ENCODE data around the gene RPL10.

The RPL10 gene

GRCh38 chrX:154354516-154354915 is 43.7 kb upstream of the RPL10 start:
- Histone ChIP-seq H3K27ac (ENCODE audit: low read length) (no peak overlapping the region), H3K9ac (ENCODE audit: low read length) (no peak overlapping the region), H3K9me3 (ENCODE audit: control insufficient read depth, low read depth, low read length) (no peaks in the 10 kb centered on the region), H3K4me3 (ENCODE audit: low read length) (no peak overlapping the region), H3K36me3 (ENCODE audit: control insufficient read depth, low read depth, low read length) (peaks cover 99% of the 10 kb centered on the region), H3K27me3 (ENCODE audit: control insufficient read depth, insufficient read depth, low read length) (no peaks in the 10 kb centered on the region), H3K4me1 (ENCODE audit: control insufficient read depth, low read depth, low read length) (no peaks in the 10 kb centered on the region)

GRCh38 chrX:154355094-154355775 is 42.9 kb upstream of the RPL10 start:
- Histone ChIP-seq H3K27me3 (ENCODE audit: control insufficient read depth, insufficient read depth, low read length) (no peaks in the 10 kb centered on the region), H3K36me3 (ENCODE audit: control insufficient read depth, low read depth, low read length) (peaks cover 99% of the 10 kb centered on the region), H3K9ac (ENCODE audit: low read length) (no peak overlapping the region), H3K27ac (ENCODE audit: low read length) (no peak overlapping the region), H3K9me3 (ENCODE audit: control insufficient read depth, low read depth, low read length) (no peaks in the 10 kb centered on the region), H3K4me1 (ENCODE audit: control insufficient read depth, low read depth, low read length) (no peaks in the 10 kb centered on the region), H3K4me3 (ENCODE audit: low read length) (no peak overlapping the region)

- H3K4me1 ChIP-seq (ENCODE audit: control insufficient read depth, low read depth, low read length): no peaks in the 10 kb centered on the region
- no peak overlapping the region for H3K9ac ChIP-seq (ENCODE audit: low read length)
- H3K9me3 ChIP-seq (ENCODE audit: control insufficient read depth, low read depth, low read length): no peaks in the 10 kb centered on the region
- H3K27ac ChIP-seq (ENCODE audit: low read length): no peak overlapping the region
- H3K27me3 ChIP-seq (ENCODE audit: control insufficient read depth, insufficient read depth, low read length): no peaks in the 10 kb centered on the region
- H3K4me3 ChIP-seq (ENCODE audit: low read length): no peak overlapping the region
- H3K36me3 ChIP-seq (ENCODE audit: control insufficient read depth, low read depth, low read length): peaks cover 97% of the 10 kb centered on the region
These were observed 42.4 kb upstream of the RPL10 start for GRCh38 chrX:154355776-154356140.

GRCh38 chrX:154356596-154356995 is 41.6 kb upstream of the RPL10 start:
- Histone ChIP-seq H3K9ac (ENCODE audit: low read length) (no peak overlapping the region), H3K9me3 (ENCODE audit: control insufficient read depth, low read depth, low read length) (no peaks in the 10 kb centered on the region), H3K4me3 (ENCODE audit: low read length) (no peak overlapping the region), H3K27me3 (ENCODE audit: control insufficient read depth, insufficient read depth, low read length) (no peaks in the 10 kb centered on the region), H3K27ac (ENCODE audit: low read length) (no peak overlapping the region), H3K4me1 (ENCODE audit: control insufficient read depth, low read depth, low read length) (no peaks in the 10 kb centered on the region), H3K36me3 (ENCODE audit: control insufficient read depth, low read depth, low read length) (peaks cover 96% of the 10 kb centered on the region)

GRCh38 chrX:154357205-154357604 is 41.0 kb upstream of the RPL10 start:
- no peak overlapping the region for H3K27ac ChIP-seq (ENCODE audit: low read length)
- no peaks in the 10 kb centered on the region for H3K9me3 ChIP-seq (ENCODE audit: control insufficient read depth, low read depth, low read length)
- no peak overlapping the region for H3K4me3 ChIP-seq (ENCODE audit: low read length)
- H3K4me1 ChIP-seq (ENCODE audit: control insufficient read depth, low read depth, low read length): no peaks in the 10 kb centered on the region
- H3K9ac ChIP-seq (ENCODE audit: low read length): no peak overlapping the region
- H3K36me3 ChIP-seq (ENCODE audit: control insufficient read depth, low read depth, low read length): peaks cover 96% of the 10 kb centered on the region
- no peaks in the 10 kb centered on the region for H3K27me3 ChIP-seq (ENCODE audit: control insufficient read depth, insufficient read depth, low read length)

GRCh38 chrX:154358011-154358410 is 40.2 kb upstream of the RPL10 start:
- Histone ChIP-seq H3K4me3 (ENCODE audit: low read length) (no peak overlapping the region), H3K27me3 (ENCODE audit: control insufficient read depth, insufficient read depth, low read length) (no peaks in the 10 kb centered on the region), H3K27ac (ENCODE audit: low read length) (no peak overlapping the region), H3K9me3 (ENCODE audit: control insufficient read depth, low read depth, low read length) (no peaks in the 10 kb centered on the region), H3K36me3 (ENCODE audit: control insufficient read depth, low read depth, low read length) (peaks cover 95% of the 10 kb centered on the region), H3K9ac (ENCODE audit: low read length) (no peak overlapping the region), H3K4me1 (ENCODE audit: control insufficient read depth, low read depth, low read length) (no peaks in the 10 kb centered on the region)

GRCh38 chrX:154358829-154359228 is 39.3 kb upstream of the RPL10 start:
- no peaks in the 10 kb centered on the region for H3K4me1 ChIP-seq (ENCODE audit: control insufficient read depth, low read depth, low read length)
- H3K27me3 ChIP-seq (ENCODE audit: control insufficient read depth, insufficient read depth, low read length): no peaks in the 10 kb centered on the region
- no peaks in the 10 kb centered on the region for H3K9me3 ChIP-seq (ENCODE audit: control insufficient read depth, low read depth, low read length)
- H3K36me3 ChIP-seq (ENCODE audit: control insufficient read depth, low read depth, low read length): peaks cover 90% of the 10 kb centered on the region
- no peak overlapping the region for H3K4me3 ChIP-seq (ENCODE audit: low read length)
- H3K27ac ChIP-seq (ENCODE audit: low read length): no peak overlapping the region
- no peak overlapping the region for H3K9ac ChIP-seq (ENCODE audit: low read length)

- no peak overlapping the region for H3K27ac ChIP-seq (ENCODE audit: low read length)
- no peaks in the 10 kb centered on the region for H3K9me3 ChIP-seq (ENCODE audit: control insufficient read depth, low read depth, low read length)
- no peaks in the 10 kb centered on the region for H3K27me3 ChIP-seq (ENCODE audit: control insufficient read depth, insufficient read depth, low read length)
- no peak overlapping the region for H3K9ac ChIP-seq (ENCODE audit: low read length)
- peaks cover 90% of the 10 kb centered on the region for H3K36me3 ChIP-seq (ENCODE audit: control insufficient read depth, low read depth, low read length)
- no peak overlapping the region for H3K4me3 ChIP-seq (ENCODE audit: low read length)
- H3K4me1 ChIP-seq (ENCODE audit: control insufficient read depth, low read depth, low read length): no peaks in the 10 kb centered on the region
These were observed 38.6 kb upstream of the RPL10 start for GRCh38 chrX:154359362-154360154.

GRCh38 chrX:154360155-154360713 is 37.9 kb upstream of the RPL10 start:
- Histone ChIP-seq H3K36me3 (ENCODE audit: control insufficient read depth, low read depth, low read length) (peaks cover 90% of the 10 kb centered on the region), H3K27me3 (ENCODE audit: control insufficient read depth, insufficient read depth, low read length) (no peaks in the 10 kb centered on the region), H3K4me1 (ENCODE audit: control insufficient read depth, low read depth, low read length) (no peaks in the 10 kb centered on the region), H3K4me3 (ENCODE audit: low read length) (no peak overlapping the region), H3K9me3 (ENCODE audit: control insufficient read depth, low read depth, low read length) (no peaks in the 10 kb centered on the region), H3K9ac (ENCODE audit: low read length) (no peak overlapping the region), H3K27ac (ENCODE audit: low read length) (no peak overlapping the region)

- H3K9me3 ChIP-seq (ENCODE audit: control insufficient read depth, low read depth, low read length): peaks cover 2% of the 10 kb centered on the region
- H3K9ac ChIP-seq (ENCODE audit: low read length): no peak overlapping the region
- no peak overlapping the region for H3K27ac ChIP-seq (ENCODE audit: low read length)
- H3K27me3 ChIP-seq (ENCODE audit: control insufficient read depth, insufficient read depth, low read length): no peaks in the 10 kb centered on the region
- H3K4me3 ChIP-seq (ENCODE audit: low read length): no peak overlapping the region
- H3K4me1 ChIP-seq (ENCODE audit: control insufficient read depth, low read depth, low read length): no peaks in the 10 kb centered on the region
- H3K36me3 ChIP-seq (ENCODE audit: control insufficient read depth, low read depth, low read length): peaks cover 90% of the 10 kb centered on the region
These were observed 36.0 kb upstream of the RPL10 start for GRCh38 chrX:154362085-154362742.

- no peak overlapping the region for H3K4me3 ChIP-seq (ENCODE audit: low read length)
- H3K36me3 ChIP-seq (ENCODE audit: control insufficient read depth, low read depth, low read length): peaks cover 87% of the 10 kb centered on the region
- no peak overlapping the region for H3K9ac ChIP-seq (ENCODE audit: low read length)
- peaks cover 3% of the 10 kb centered on the region for H3K4me1 ChIP-seq (ENCODE audit: control insufficient read depth, low read depth, low read length)
- H3K9me3 ChIP-seq (ENCODE audit: control insufficient read depth, low read depth, low read length): peaks cover 2% of the 10 kb centered on the region
- no peaks in the 10 kb centered on the region for H3K27me3 ChIP-seq (ENCODE audit: control insufficient read depth, insufficient read depth, low read length)
- H3K27ac ChIP-seq (ENCODE audit: low read length): no peak overlapping the region
These were observed 34.3 kb upstream of the RPL10 start for GRCh38 chrX:154363706-154364439.

Measured in iPS-18a (cell line).